ENCODE measurements around the gene ARL2.

The ARL2 gene

DNA sequence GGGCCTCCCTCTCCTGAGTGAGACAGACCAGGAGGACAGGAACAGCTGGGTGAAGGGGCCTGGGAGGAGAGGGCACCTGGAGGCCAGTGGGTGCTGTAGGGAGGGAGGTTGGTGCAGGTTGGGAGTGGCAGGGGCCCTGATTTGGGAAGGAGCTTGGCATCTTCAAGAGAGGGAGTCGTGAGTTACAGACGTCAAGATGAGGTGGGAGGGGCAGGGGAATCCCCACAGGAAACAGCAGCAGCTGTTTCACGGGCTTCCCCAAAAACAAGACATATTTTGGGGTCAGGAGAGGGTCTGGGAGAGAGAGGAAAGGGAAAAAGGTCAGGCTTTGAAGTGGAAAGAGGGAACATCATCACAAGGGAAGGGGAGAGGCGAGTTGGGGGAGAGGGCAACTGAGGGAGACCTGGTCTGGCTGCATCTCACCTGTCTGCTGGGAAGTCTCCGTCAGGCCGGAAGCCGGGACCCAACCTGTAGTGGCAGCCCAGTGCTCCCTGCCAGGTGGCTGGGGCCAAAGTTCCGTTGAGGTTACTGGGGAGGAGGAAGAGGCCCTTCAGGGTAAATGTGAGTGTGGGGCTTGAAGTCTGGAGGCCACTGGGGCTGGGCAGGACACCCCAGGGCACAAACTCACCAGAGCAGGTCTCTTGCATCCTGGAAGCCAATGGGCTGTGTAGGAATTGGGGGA is 40.0 kb downstream of the ARL2 start:
- Histone ChIP-seq H3K4ac (ENCODE audit: low read depth, low read length) (no peak overlapping the region), H2BK120ac (ENCODE audit: insufficient read depth, low read length, poor library complexity) (no peak overlapping the region), H2BK12ac (ENCODE audit: low read length) (no peak overlapping the region), H2AK5ac (ENCODE audit: low read length) (no peak overlapping the region), H3K9ac (ENCODE audit: low read length) (no peak overlapping the region), H3K4me3 (ENCODE audit: low read depth, low read length) (no peak overlapping the region), H3K23ac (ENCODE audit: low read length) (no peak overlapping the region), H3K14ac (ENCODE audit: low read length) (no peak overlapping the region), H3K27ac (ENCODE audit: low read depth, low read length) (no peak overlapping the region), H3K27me3 (ENCODE audit: insufficient read depth, low read length) (no peaks in the 10 kb centered on the region), H4K91ac (ENCODE audit: low read depth, low read length) (no peak overlapping the region), H3K36me3 (ENCODE audit: control insufficient read depth in 1 of 2, insufficient read depth in 2 of 2, low read length in 2 of 2) (no peaks in the 10 kb centered on the region), H4K8ac (ENCODE audit: low read depth, low read length) (no peak overlapping the region), H3K79me1 (ENCODE audit: low read length) (no peaks in the 10 kb centered on the region), H3K4me2 (ENCODE audit: low read length) (no peak overlapping the region), H3K79me2 (ENCODE audit: control insufficient read depth, insufficient read depth, low read length, poor library complexity) (no peaks in the 10 kb centered on the region), H3K18ac (ENCODE audit: low read length) (no peak overlapping the region), H3K4me1 (ENCODE audit: control insufficient read depth in 1 of 2, insufficient read depth in 2 of 2, low read length in 2 of 2) (no peaks in the 10 kb centered on the region), H4K12ac (ENCODE audit: low read depth, low read length) (no peak overlapping the region), H2AFZ (ENCODE audit: insufficient read depth, low read length, poor library complexity) (no peak overlapping the region), H3K9me3 (ENCODE audit: insufficient read depth, low read depth, low read length) (peaks cover 3% of the 10 kb centered on the region), H2BK5ac (ENCODE audit: low read depth, low read length, poor library complexity) (no peak overlapping the region)
- no CpG with 5 or more reads among the region's 8 CpGs for WGBS (ENCODE audit: extremely low coverage, insufficient coverage, insufficient read length)
- no peak for DNase-seq

DNA sequence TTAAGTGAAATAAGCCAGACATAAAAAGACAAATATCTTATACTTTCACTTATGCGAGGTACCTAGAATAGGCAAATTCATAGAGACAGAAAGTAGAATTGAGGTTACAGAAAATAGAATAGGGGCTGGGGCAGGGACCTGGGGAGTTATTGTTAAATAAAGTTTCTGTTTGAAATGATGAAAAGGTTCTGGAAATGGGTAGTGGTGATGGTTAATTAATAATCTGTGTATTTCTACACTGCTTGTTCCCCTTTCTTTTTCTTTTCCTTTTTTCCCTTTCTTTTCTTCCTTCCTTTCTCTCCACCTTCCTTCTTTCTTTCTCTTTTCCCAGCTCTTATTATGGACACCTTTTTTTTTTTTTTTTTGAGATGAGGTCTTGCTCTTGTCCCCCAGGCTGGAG is 41.6 kb downstream of the ARL2 start:
- H4K8ac ChIP-seq (ENCODE audit: low read depth, low read length): no peak overlapping the region
- no peaks in the 10 kb centered on the region for H3K4me1 ChIP-seq (ENCODE audit: control insufficient read depth in 1 of 2, insufficient read depth in 2 of 2, low read length in 2 of 2)
- H2BK12ac ChIP-seq (ENCODE audit: low read length): no peak overlapping the region
- H2AFZ ChIP-seq (ENCODE audit: insufficient read depth, low read length, poor library complexity): no peak overlapping the region
- H3K14ac ChIP-seq (ENCODE audit: low read length): no peak overlapping the region
- no peak overlapping the region for H4K91ac ChIP-seq (ENCODE audit: low read depth, low read length)
- no peak overlapping the region for H3K9ac ChIP-seq (ENCODE audit: low read length)
- DNase-seq: no peak
- no CpG with 5 or more reads among the region's 1 CpG for WGBS (ENCODE audit: extremely low coverage, insufficient coverage, insufficient read length)
- H3K4ac ChIP-seq (ENCODE audit: low read depth, low read length): no peak overlapping the region
- no peak overlapping the region for H2BK120ac ChIP-seq (ENCODE audit: insufficient read depth, low read length, poor library complexity)
- H3K36me3 ChIP-seq (ENCODE audit: control insufficient read depth in 1 of 2, insufficient read depth in 2 of 2, low read length in 2 of 2): no peaks in the 10 kb centered on the region
- no peak overlapping the region for H4K12ac ChIP-seq (ENCODE audit: low read depth, low read length)
- no peaks in the 10 kb centered on the region for H3K79me2 ChIP-seq (ENCODE audit: control insufficient read depth, insufficient read depth, low read length, poor library complexity)
- H3K4me2 ChIP-seq (ENCODE audit: low read length): no peak overlapping the region
- no peaks in the 10 kb centered on the region for H3K79me1 ChIP-seq (ENCODE audit: low read length)
- H3K4me3 ChIP-seq (ENCODE audit: low read depth, low read length): no peak overlapping the region
- no peak overlapping the region for H3K23ac ChIP-seq (ENCODE audit: low read length)
- peaks cover 3% of the 10 kb centered on the region for H3K9me3 ChIP-seq (ENCODE audit: insufficient read depth, low read depth, low read length)
- no peak overlapping the region for H3K27ac ChIP-seq (ENCODE audit: low read depth, low read length)
- H3K27me3 ChIP-seq (ENCODE audit: insufficient read depth, low read length): no peaks in the 10 kb centered on the region
- no peak overlapping the region for H2BK5ac ChIP-seq (ENCODE audit: low read depth, low read length, poor library complexity)
- no peak overlapping the region for H2AK5ac ChIP-seq (ENCODE audit: low read length)
- no peak overlapping the region for H3K18ac ChIP-seq (ENCODE audit: low read length)

GRCh38 chr11:65056999-65057398 is 43.0 kb downstream of the ARL2 start:
- Histone ChIP-seq H3K18ac (ENCODE audit: low read length) (no peak overlapping the region), H3K9ac (ENCODE audit: low read length) (no peak overlapping the region), H2BK5ac (ENCODE audit: low read depth, low read length, poor library complexity) (no peak overlapping the region), H4K91ac (ENCODE audit: low read depth, low read length) (no peak overlapping the region), H3K27ac (ENCODE audit: low read depth, low read length) (no peak overlapping the region), H2BK12ac (ENCODE audit: low read length) (no peak overlapping the region), H3K36me3 (ENCODE audit: control insufficient read depth in 1 of 2, insufficient read depth in 2 of 2, low read length in 2 of 2) (no peaks in the 10 kb centered on the region), H3K27me3 (ENCODE audit: insufficient read depth, low read length) (no peaks in the 10 kb centered on the region), H3K4me3 (ENCODE audit: low read depth, low read length) (no peak overlapping the region), H3K9me3 (ENCODE audit: insufficient read depth, low read depth, low read length) (peaks cover 3% of the 10 kb centered on the region), H4K12ac (ENCODE audit: low read depth, low read length) (no peak overlapping the region), H3K4me1 (ENCODE audit: control insufficient read depth in 1 of 2, insufficient read depth in 2 of 2, low read length in 2 of 2) (no peaks in the 10 kb centered on the region), H3K79me2 (ENCODE audit: control insufficient read depth, insufficient read depth, low read length, poor library complexity) (no peaks in the 10 kb centered on the region), H3K4me2 (ENCODE audit: low read length) (no peak overlapping the region), H3K14ac (ENCODE audit: low read length) (no peak overlapping the region), H2AK5ac (ENCODE audit: low read length) (no peak overlapping the region), H3K4ac (ENCODE audit: low read depth, low read length) (no peak overlapping the region), H3K79me1 (ENCODE audit: low read length) (no peaks in the 10 kb centered on the region), H3K23ac (ENCODE audit: low read length) (no peak overlapping the region), H4K8ac (ENCODE audit: low read depth, low read length) (no peak overlapping the region), H2AFZ (ENCODE audit: insufficient read depth, low read length, poor library complexity) (no peak overlapping the region), H2BK120ac (ENCODE audit: insufficient read depth, low read length, poor library complexity) (no peak overlapping the region)
- WGBS (ENCODE audit: extremely low coverage, insufficient coverage, insufficient read length): no CpG with 5 or more reads among the region's 6 CpGs
- no peak for DNase-seq

- Histone ChIP-seq H4K8ac (ENCODE audit: low read depth, low read length) (no peak overlapping the region), H2BK120ac (ENCODE audit: insufficient read depth, low read length, poor library complexity) (no peak overlapping the region), H3K36me3 (ENCODE audit: control insufficient read depth in 1 of 2, insufficient read depth in 2 of 2, low read length in 2 of 2) (no peaks in the 10 kb centered on the region), H3K27ac (ENCODE audit: low read depth, low read length) (no peak overlapping the region), H3K79me2 (ENCODE audit: control insufficient read depth, insufficient read depth, low read length, poor library complexity) (no peaks in the 10 kb centered on the region), H3K9ac (ENCODE audit: low read length) (no peak overlapping the region), H3K14ac (ENCODE audit: low read length) (no peak overlapping the region), H2AFZ (ENCODE audit: insufficient read depth, low read length, poor library complexity) (no peak overlapping the region), H4K91ac (ENCODE audit: low read depth, low read length) (no peak overlapping the region), H3K4me1 (ENCODE audit: control insufficient read depth in 1 of 2, insufficient read depth in 2 of 2, low read length in 2 of 2) (no peaks in the 10 kb centered on the region), H2AK5ac (ENCODE audit: low read length) (no peak overlapping the region), H3K9me3 (ENCODE audit: insufficient read depth, low read depth, low read length) (peaks cover 3% of the 10 kb centered on the region), H3K23ac (ENCODE audit: low read length) (no peak overlapping the region), H3K4me3 (ENCODE audit: low read depth, low read length) (no peak overlapping the region), H3K18ac (ENCODE audit: low read length) (no peak overlapping the region), H3K79me1 (ENCODE audit: low read length) (no peaks in the 10 kb centered on the region), H3K27me3 (ENCODE audit: insufficient read depth, low read length) (no peaks in the 10 kb centered on the region), H2BK5ac (ENCODE audit: low read depth, low read length, poor library complexity) (no peak overlapping the region), H3K4ac (ENCODE audit: low read depth, low read length) (no peak overlapping the region), H4K12ac (ENCODE audit: low read depth, low read length) (no peak overlapping the region), H3K4me2 (ENCODE audit: low read length) (no peak overlapping the region), H2BK12ac (ENCODE audit: low read length) (no peak overlapping the region)
- DNase-seq: no peak
- WGBS (ENCODE audit: extremely low coverage, insufficient coverage, insufficient read length): no CpG with 5 or more reads among the region's 7 CpGs
Observed at GRCh38 chr11:65057526-65057925, 43.6 kb downstream of the ARL2 start.
